ENCODE data around the gene SLC6A19.

DNA sequence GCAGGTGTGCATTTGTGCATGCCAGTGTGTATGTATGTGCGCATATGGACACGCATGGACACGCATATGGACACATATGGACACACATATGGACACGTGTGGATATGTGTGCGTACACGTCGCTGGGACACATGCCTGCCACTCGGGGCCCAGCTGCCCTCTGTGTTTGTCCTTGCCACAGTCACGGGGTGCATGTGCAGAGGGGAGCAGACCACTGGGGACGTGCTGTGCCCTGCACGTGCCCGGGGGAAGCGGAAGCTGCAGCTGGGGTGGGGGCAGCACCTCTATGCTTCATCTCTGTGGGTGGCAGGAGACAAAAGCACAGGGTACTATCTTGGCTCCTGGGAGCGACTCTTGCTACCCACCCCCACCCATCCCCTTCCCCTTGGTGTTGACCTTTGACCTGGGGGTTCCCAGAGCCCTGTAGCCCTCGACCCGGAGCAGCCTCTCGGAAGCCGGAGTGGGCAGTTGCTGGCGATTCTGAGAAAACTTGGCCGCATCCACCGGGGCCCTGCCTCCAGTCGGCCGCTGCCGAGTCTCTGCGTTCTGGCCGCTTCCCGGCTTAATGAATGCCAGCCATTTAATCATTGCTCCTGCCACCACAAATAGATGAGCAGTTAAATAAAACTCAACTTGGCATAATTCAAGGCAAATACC lies 21.4 kb downstream of the SLC6A19 start:
- TF ChIP-seq GATA1 (IDR thresholded peaks at IDR 0.05; ENCODE audit: low read depth, low read length) (no peak), POLR2A (IDR thresholded peaks at IDR 0.05; ENCODE audit: low read length) (no peak)

Data from erythroblast (primary cell).